ENCODE data around the gene C19orf33.

- TF ChIP-seq CTBP1 (IDR thresholded peaks at IDR 0.05; ENCODE audit: borderline replicate concordance) = no peak
- no peak for TF ChIP-seq BHLHE40 (IDR thresholded peaks at IDR 0.05; ENCODE audit: borderline replicate concordance)
- no peak for TF ChIP-seq SP1 (IDR thresholded peaks at IDR 0.05)
- TF ChIP-seq FOXA1 (IDR thresholded peaks at IDR 0.05) = no peak
- TF ChIP-seq FOXK2 (IDR thresholded peaks at IDR 0.05) = no peak
Observed at GRCh38 chr19:38307597-38307996, 3.5 kb downstream of the C19orf33 start.
